Trophoblast cell (in vitro differentiated cells and primary cell): ENCODE data around the gene FASTKD3. TPM values are rescaled to one million over a fixed set of nuclear protein-coding genes. Genes with fewer than 3 reads are reported as not detected.
A peak's percentile ranks its signal among the peaks of the same experiment; 100 is the strongest.
"Not testable (repeated sequence)": the region's sequence is repeated elsewhere in the genome, so short reads cannot be mapped to it uniquely, and the experiment has no call there.

Experiments
- DNase-seq, 2 donors: peaks; one replicate each; pipeline ENCODE4 v3.0.0-alpha.2; 2016
- H2AFZ ChIP-seq: 2 replicates; pipeline ENCODE4 v1.6.1; 2013; ENCODE audit warnings: low read length, moderate library complexity, mild to moderate bottlenecking; ENCODE audit not compliant: insufficient read depth, poor library complexity
- H2AK5ac ChIP-seq: 2 replicates; pipeline ENCODE4 v1.6.1; 2013; ENCODE audit warnings: mild to moderate bottlenecking, low read length
- H2BK120ac ChIP-seq: 2 replicates; pipeline ENCODE4 v1.6.1; 2013; ENCODE audit warnings: low read length, mild to moderate bottlenecking, moderate library complexity; ENCODE audit not compliant: insufficient read depth, poor library complexity
- H2BK12ac ChIP-seq: 2 replicates; pipeline ENCODE4 v1.6.1; 2013; ENCODE audit warnings: mild to moderate bottlenecking, low read length, moderate library complexity
- H2BK5ac ChIP-seq: 2 replicates; pipeline ENCODE4 v1.6.1; 2013; ENCODE audit warnings: low read length, low read depth, moderate library complexity, mild to moderate bottlenecking; ENCODE audit not compliant: poor library complexity
- H3K14ac ChIP-seq: 2 replicates; pipeline ENCODE4 v1.6.1; 2013; ENCODE audit warnings: mild to moderate bottlenecking, low read length
- H3K18ac ChIP-seq: 2 replicates; pipeline ENCODE4 v1.6.1; 2013; ENCODE audit warnings: mild to moderate bottlenecking, low read length
- H3K23ac ChIP-seq: 2 replicates; pipeline ENCODE4 v1.6.1; 2013; ENCODE audit warnings: low read length
- H3K27ac ChIP-seq: 2 replicates; pipeline ENCODE4 v1.5.1; 2013; ENCODE audit warnings: low read depth, mild to moderate bottlenecking, inconsistent platforms, low read length, moderate library complexity
- H3K27me3 ChIP-seq: 2 replicates; pipeline ENCODE4 v1.6.1; 2013; ENCODE audit warnings: inconsistent platforms, mild to moderate bottlenecking, low read length, moderate library complexity; ENCODE audit not compliant: insufficient read depth
- H3K36me3 ChIP-seq, 2 experiments: 1 replicate in 1 of 2; 2 replicates in 1 of 2; pipeline ENCODE4 v1.6.1; 2013; ENCODE audit warnings: low read length in 2 of 2, mild to moderate bottlenecking in 2 of 2, moderate library complexity in 1 of 2; ENCODE audit not compliant: insufficient read depth in 2 of 2, control insufficient read depth in 1 of 2
- H3K4ac ChIP-seq: 2 replicates; pipeline ENCODE4 v1.6.1; 2013; ENCODE audit warnings: low read depth, mild to moderate bottlenecking, low read length, moderate library complexity
- H3K4me1 ChIP-seq, 2 experiments: 1 replicate in 1 of 2; 2 replicates in 1 of 2; pipeline ENCODE4 v1.6.1; 2013; ENCODE audit warnings: low read length in 2 of 2, mild to moderate bottlenecking in 2 of 2, moderate library complexity in 1 of 2; ENCODE audit not compliant: insufficient read depth in 2 of 2, control insufficient read depth in 1 of 2
- H3K4me2 ChIP-seq: 2 replicates; pipeline ENCODE4 v1.6.1; 2013; ENCODE audit warnings: inconsistent platforms, mild to moderate bottlenecking, low read length, moderate library complexity
- H3K4me3 ChIP-seq: 2 replicates; pipeline ENCODE4 v1.5.1; 2013; ENCODE audit warnings: mild to moderate bottlenecking, low read depth, low read length, inconsistent platforms
- H3K79me1 ChIP-seq: one replicate; pipeline ENCODE4 v1.6.1; 2013; ENCODE audit warnings: low read length
- H3K79me2 ChIP-seq: 2 replicates; pipeline ENCODE4 v1.6.1; 2013; ENCODE audit warnings: low read length, mild to moderate bottlenecking; ENCODE audit not compliant: control insufficient read depth, insufficient read depth, poor library complexity
- H3K9ac ChIP-seq: 2 replicates; pipeline ENCODE4 v1.6.1; 2013; ENCODE audit warnings: mild to moderate bottlenecking, low read length
- H3K9me3 ChIP-seq: 2 replicates; pipeline ENCODE4 v1.6.1; 2013; ENCODE audit warnings: low read depth, mild to moderate bottlenecking, control low read depth, inconsistent platforms, low read length; ENCODE audit not compliant: insufficient read depth
- H4K12ac ChIP-seq: 2 replicates; pipeline ENCODE4 v1.6.1; 2013; ENCODE audit warnings: low read depth, mild to moderate bottlenecking, low read length, moderate library complexity
- H4K8ac ChIP-seq: 2 replicates; pipeline ENCODE4 v1.6.1; 2013; ENCODE audit warnings: low read depth, mild to moderate bottlenecking, low read length, moderate library complexity
- H4K91ac ChIP-seq: one replicate; pipeline ENCODE4 v1.6.1; 2013; ENCODE audit warnings: low read depth, mild to moderate bottlenecking, low read length, moderate library complexity
- WGBS: extraction: QIAGEN DNeasy Blood & Tissue Kit; methylation state at CpG from one replicate; pipeline ENCODE4 v1.1.7; 2013; ENCODE audit warnings: missing lambda C conversion rate; ENCODE audit not compliant: insufficient read length, insufficient coverage; ENCODE audit errors: extremely low coverage; 5-methylcytosine and 5-hydroxymethylcytosine counted together
- polyA plus RNA-seq: library from polyadenylated mRNA; stranded (reverse); fragments of 200-250 nt; gene quantifications from 2 replicates; pipeline ENCODE4 v1.2.3, GENCODE V29; 2013

FASTKD3 gene
- polyA plus RNA-seq, result 4.1 and 4.2 TPM in 2 replicates

DNA sequence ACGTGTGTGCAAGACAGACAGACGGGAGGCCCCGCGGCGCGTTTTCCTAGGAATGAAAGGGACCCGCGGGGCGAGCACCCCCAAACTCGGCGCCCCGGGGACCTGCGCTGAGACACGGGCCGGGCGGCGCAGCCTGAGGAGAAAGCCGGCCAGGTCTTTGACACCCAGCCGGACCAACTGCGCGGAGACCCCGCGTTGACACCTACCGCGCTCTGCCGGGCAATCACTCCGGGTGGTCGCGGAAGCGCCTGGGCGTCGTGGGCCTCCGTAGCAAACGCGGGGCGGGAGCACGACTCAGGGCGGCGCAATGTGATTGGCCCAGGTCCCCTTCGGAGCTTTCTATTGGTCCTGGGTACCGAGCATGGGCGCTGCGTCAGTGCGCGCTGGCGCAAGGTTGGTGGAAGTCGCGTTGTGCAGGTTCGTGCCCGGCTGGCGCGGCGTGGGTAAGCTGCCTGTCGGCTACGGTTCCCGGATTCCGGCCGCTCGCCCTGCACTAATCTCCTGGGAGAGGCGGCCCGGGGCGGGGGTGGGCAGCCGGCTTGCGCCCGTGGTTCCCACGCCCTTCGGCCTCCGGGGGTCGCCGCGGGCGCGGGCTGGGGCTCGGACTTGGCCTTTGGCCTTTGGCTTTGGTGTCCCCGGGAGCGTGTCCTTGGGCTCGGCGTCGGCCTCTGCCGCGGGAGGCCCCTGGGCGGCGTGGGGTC, at the start of gene FASTKD3, which contains the start of gene MTRR:
TSS of gene FASTKD3 (minus strand) at position 259 of the 701 bp plus-strand sequence. CDS start 948 bp downstream, outside the sequence.
TSS of gene MTRR (plus strand) at position 376 of the 701 bp plus-strand sequence. CDS start 1,647 bp downstream, outside the sequence.
- DNase-seq, result peak; percentile 88 to 94
- H3K27me3 ChIP-seq, result no peaks in the 10 kb centered on the region
- peak within 1 kb of the TSS; percentile 76 for H3K18ac ChIP-seq
- H2BK12ac ChIP-seq, result no peak within 1 kb of the TSS
- no peaks in the 10 kb centered on the region for H3K4me1 ChIP-seq
- no peaks in the 10 kb centered on the region for H3K9me3 ChIP-seq
- peak within 1 kb of the TSS; percentile 68 for H2AFZ ChIP-seq
- peak within 1 kb of the TSS; percentile 88 for H3K4me2 ChIP-seq
- peak within 1 kb of the TSS; percentile 89 for H3K9ac ChIP-seq
- H3K14ac ChIP-seq, result peak within 1 kb of the TSS; percentile 61
- no CpG with 5 or more reads among the region's 83 CpGs for WGBS
- H2AK5ac ChIP-seq, result no peak within 1 kb of the TSS
- peak within 1 kb of the TSS; percentile 35 for H4K12ac ChIP-seq
- peak within 1 kb of the TSS; percentile 93 for H3K4me3 ChIP-seq
- peaks cover 9% of the 10 kb centered on the region for H3K79me1 ChIP-seq
- peak within 1 kb of the TSS; percentile 50 for H4K91ac ChIP-seq
- peak within 1 kb of the TSS; percentile 6 for H2BK120ac ChIP-seq
- H3K79me2 ChIP-seq, result peaks cover 11% of the 10 kb centered on the region
- H3K23ac ChIP-seq, result no peak within 1 kb of the TSS
- H4K8ac ChIP-seq, result peak within 1 kb of the TSS; percentile 81
- no peak within 1 kb of the TSS for H3K27ac ChIP-seq
- peaks cover under 1 to 5% of the 10 kb centered on the region in 2 experiments for H3K36me3 ChIP-seq
- H2BK5ac ChIP-seq, result no peak within 1 kb of the TSS
- H3K4ac ChIP-seq, result peak within 1 kb of the TSS; percentile 84

GRCh38 chr5:7917130-7918123, 48.6 kb upstream of the FASTKD3 start:
- H2BK5ac ChIP-seq, result no peak overlapping the region
- H3K4ac ChIP-seq, result no peak overlapping the region
- no peaks in the 10 kb centered on the region for H3K36me3 ChIP-seq
- H3K4me2 ChIP-seq, result no peak overlapping the region
- no peak overlapping the region for H3K27ac ChIP-seq
- no CpG with 5 or more reads among the region's 5 CpGs for WGBS
- no peaks in the 10 kb centered on the region for H3K4me1 ChIP-seq
- H3K14ac ChIP-seq, result no peak overlapping the region
- H3K9ac ChIP-seq, result no peak overlapping the region
- no peak overlapping the region for H2AFZ ChIP-seq
- no peaks in the 10 kb centered on the region for H3K79me1 ChIP-seq
- no peak overlapping the region for H3K18ac ChIP-seq
- no peaks in the 10 kb centered on the region for H3K79me2 ChIP-seq
- no peak overlapping the region for H4K8ac ChIP-seq
- no peak overlapping the region for H3K23ac ChIP-seq
- no peak for DNase-seq
- no peak overlapping the region for H2AK5ac ChIP-seq
- H4K12ac ChIP-seq, result no peak overlapping the region
- H3K27me3 ChIP-seq, result no peaks in the 10 kb centered on the region
- no peak overlapping the region for H2BK12ac ChIP-seq
- H3K9me3 ChIP-seq, result no peaks in the 10 kb centered on the region
- H2BK120ac ChIP-seq, result no peak overlapping the region
- no peak overlapping the region for H3K4me3 ChIP-seq
- no peak overlapping the region for H4K91ac ChIP-seq

GRCh38 chr5:7916171-7916804, 47.5 kb upstream of the FASTKD3 start:
- H2BK120ac ChIP-seq, result no peak overlapping the region
- no peak overlapping the region for H4K91ac ChIP-seq
- no peak overlapping the region for H3K4ac ChIP-seq
- H3K18ac ChIP-seq, result no peak overlapping the region
- H4K8ac ChIP-seq, result no peak overlapping the region
- peaks cover 2% of the 10 kb centered on the region for H3K9me3 ChIP-seq
- no peak overlapping the region for H2BK12ac ChIP-seq
- no peak overlapping the region for H3K27ac ChIP-seq
- DNase-seq, result no peak
- WGBS, result no CpG with 5 or more reads among the region's 6 CpGs
- no peaks in the 10 kb centered on the region for H3K4me1 ChIP-seq
- no peak overlapping the region for H3K9ac ChIP-seq
- H3K36me3 ChIP-seq, result peaks cover 0 to 1% of the 10 kb centered on the region in 2 experiments
- H3K14ac ChIP-seq, result no peak overlapping the region
- H3K4me3 ChIP-seq, result no peak overlapping the region
- no peaks in the 10 kb centered on the region for H3K79me2 ChIP-seq
- no peak overlapping the region for H4K12ac ChIP-seq
- H2AFZ ChIP-seq, result no peak overlapping the region
- H2AK5ac ChIP-seq, result no peak overlapping the region
- H3K23ac ChIP-seq, result no peak overlapping the region
- H2BK5ac ChIP-seq, result no peak overlapping the region
- H3K79me1 ChIP-seq, result no peaks in the 10 kb centered on the region
- H3K27me3 ChIP-seq, result no peaks in the 10 kb centered on the region
- H3K4me2 ChIP-seq, result no peak overlapping the region

- H3K23ac ChIP-seq, H3K4me3 ChIP-seq, H3K18ac ChIP-seq, DNase-seq, H4K12ac ChIP-seq, H3K79me2 ChIP-seq, H2BK120ac ChIP-seq, H3K79me1 ChIP-seq, H3K27ac ChIP-seq, H3K4me1 ChIP-seq, H3K9me3 ChIP-seq, H3K4me2 ChIP-seq, H2AFZ ChIP-seq, H3K4ac ChIP-seq, H2BK5ac ChIP-seq, H2AK5ac ChIP-seq, H2BK12ac ChIP-seq, H3K14ac ChIP-seq, H3K36me3 ChIP-seq, H3K9ac ChIP-seq, H3K27me3 ChIP-seq, H4K8ac ChIP-seq, H4K91ac ChIP-seq: not testable (repeated sequence)
- WGBS, result no CpG with 5 or more reads among the region's 3 CpGs
Observed at GRCh38 chr5:7911429-7911771, 42.6 kb upstream of the FASTKD3 start.
